Activated naive CD4-positive, alpha-beta T cell treated with anti-CD3 and anti-CD28 coated beads for 36 hours (primary cell): Measurements from ENCODE around the gene ARHGEF16. TPM values are rescaled to one million over a fixed set of nuclear protein-coding genes. Genes with fewer than 3 reads are reported as not detected.

Experiments used
- CTCF ChIA-PET: fragments of 350-600 bp; sonication (Branson Sonifier 250); formaldehyde crosslinking; loops from one replicate; lab custom pipeline; 2021; ENCODE audit warnings: antibody characterized with exemption; lab: Charles Lee
- DNase-seq: peaks from one replicate; pipeline ENCODE4 v3.0.0-alpha.2; 2020
- H3K27ac Mint-ChIP-seq: one replicate; pipeline ENCODE4 v1.8.0; 2021; ENCODE audit warnings: mild to moderate bottlenecking, mixed read lengths
- H3K27me3 Mint-ChIP-seq: one replicate; pipeline ENCODE4 v1.8.0; 2021; ENCODE audit warnings: low read depth, mixed read lengths
- H3K36me3 Mint-ChIP-seq: one replicate; pipeline ENCODE4 v1.8.0; 2021; ENCODE audit warnings: low read depth, mixed read lengths
- H3K4me1 Mint-ChIP-seq: one replicate; pipeline ENCODE4 v1.8.0; 2021; ENCODE audit warnings: low read depth, mixed read lengths
- H3K4me3 Mint-ChIP-seq: one replicate; pipeline ENCODE4 v1.8.0; 2021; ENCODE audit warnings: mild to moderate bottlenecking, moderate library complexity, mixed read lengths
- H3K9me3 Mint-ChIP-seq: one replicate; pipeline ENCODE4 v1.8.0; 2021; ENCODE audit warnings: mixed read lengths
- intact Hi-C: fragments of 100-400 bp; cut with micrococcal nuclease; formaldehyde crosslinking; loops from one replicate; pipeline ENCODE4 v1.15.1; 2023
- total RNA-seq, 2 experiments: library from RNA; stranded (reverse); gene quantifications; one replicate each; pipeline ENCODE4 v1.2.3, GENCODE V29; 2021

ARHGEF16 gene
- total RNA-seq, 2 experiments from 2014 or later: 0.17 TPM

DNA sequence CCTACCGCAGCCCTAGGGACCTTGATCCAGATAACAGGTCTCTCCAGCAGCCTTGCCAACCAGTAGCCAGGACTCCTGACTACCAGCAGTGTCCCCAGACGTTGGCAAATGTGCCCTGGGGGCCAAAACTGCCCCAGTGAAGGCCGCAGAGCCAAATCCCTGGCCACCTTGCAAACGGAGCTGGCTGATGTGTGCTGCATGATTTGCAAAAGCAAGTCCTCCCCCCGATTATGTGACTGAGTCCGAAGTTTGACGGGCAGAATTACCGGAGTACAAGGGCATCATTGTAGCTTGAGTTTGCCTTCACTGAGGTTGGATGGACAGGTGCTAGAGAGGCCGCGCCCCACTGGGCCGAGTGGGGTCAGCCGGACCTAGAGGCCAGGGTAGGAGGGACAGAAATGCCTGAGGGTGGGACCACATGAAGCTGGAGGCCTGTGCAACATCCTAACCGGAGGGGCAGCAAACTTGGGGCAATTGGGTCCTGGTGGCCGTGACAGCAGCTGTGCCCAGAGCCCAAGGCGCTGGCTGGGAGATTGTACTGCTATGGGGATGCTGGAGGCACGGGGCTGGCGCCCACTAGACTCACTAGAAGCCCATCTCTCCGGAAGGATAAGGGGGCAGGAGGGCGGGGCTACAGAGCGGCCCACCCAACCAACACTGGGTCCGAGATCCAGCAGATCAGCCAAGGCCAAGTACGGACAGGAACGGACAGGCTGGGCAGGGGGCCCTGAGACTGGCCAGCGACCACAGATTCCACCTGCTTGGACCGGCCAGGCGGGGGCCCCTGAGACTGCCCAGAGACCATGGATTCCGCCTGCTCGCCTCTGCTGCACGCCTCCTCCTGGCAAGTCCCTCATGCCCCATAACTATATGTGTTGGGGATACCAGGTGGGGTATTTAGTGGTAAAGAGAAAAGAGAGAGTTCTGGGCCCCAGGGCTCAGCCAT lies 2.8 kb downstream of the ARHGEF16 start:
- CTCF ChIA-PET: no interaction called here
- Mint-ChIP-seq H3K36me3 (no peaks in the 10 kb centered on the region), H3K27ac (no peak overlapping the region), H3K4me3 (no peak overlapping the region), H3K27me3 (peaks cover 2% of the 10 kb centered on the region), H3K9me3 (no peaks in the 10 kb centered on the region), H3K4me1 (peaks cover 2% of the 10 kb centered on the region)
- intact Hi-C loops: no loop called here
- DNase-seq: no peak

DNA sequence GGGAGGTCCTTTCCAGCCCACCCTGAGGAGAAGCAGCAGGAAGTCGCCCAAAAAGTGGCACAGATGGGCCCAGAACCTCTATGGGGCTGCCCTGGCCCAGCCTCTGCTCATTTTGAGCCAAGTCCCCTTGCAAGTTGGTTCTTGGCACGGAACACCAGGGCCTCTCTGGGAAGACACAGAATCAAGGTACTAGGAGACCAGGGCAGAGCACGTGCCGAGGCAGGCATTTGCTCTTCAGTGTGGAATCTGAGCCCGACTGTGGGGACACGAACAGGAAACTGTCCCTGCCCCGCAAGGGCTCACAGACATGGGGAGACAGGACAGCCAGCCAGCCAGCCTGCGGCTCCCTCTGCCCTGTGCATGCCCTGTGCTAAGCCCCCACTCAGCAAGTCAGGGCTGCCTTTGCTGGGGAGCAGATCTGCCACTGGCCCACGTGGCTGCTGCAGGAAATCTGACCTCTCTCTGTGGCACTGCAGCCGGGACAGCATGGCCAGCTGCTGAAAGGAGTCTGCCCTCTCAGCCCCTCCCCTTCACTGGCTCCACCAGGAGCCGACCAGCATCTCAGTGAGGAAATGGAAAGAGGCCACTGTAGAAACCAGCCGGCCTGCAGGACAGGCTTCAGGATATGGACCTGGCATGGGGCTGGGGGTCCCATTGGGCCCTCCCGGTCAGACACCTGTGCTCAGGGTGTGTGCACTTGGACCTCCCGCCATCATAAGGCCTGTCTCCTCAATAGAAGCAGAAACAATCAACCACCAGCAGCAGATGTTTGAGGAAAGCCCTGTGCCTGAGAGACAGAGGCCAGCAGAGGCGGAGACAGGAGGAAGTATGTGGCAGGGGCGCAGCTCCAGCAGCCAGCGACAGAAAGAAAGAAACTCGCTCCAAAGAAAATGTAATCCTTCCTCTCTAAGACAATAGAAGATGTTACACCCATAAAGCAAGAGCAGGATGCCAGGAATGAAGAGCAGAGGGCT lies 3.7 kb downstream of the ARHGEF16 start:
- intact Hi-C loops: no loop called here
- peaks cover 1% of the 10 kb centered on the region for H3K4me1 Mint-ChIP-seq
- no peak overlapping the region for H3K27ac Mint-ChIP-seq
- no peak overlapping the region for H3K4me3 Mint-ChIP-seq
- H3K9me3 Mint-ChIP-seq: no peaks in the 10 kb centered on the region
- H3K36me3 Mint-ChIP-seq: no peaks in the 10 kb centered on the region
- CTCF ChIA-PET: no interaction called here
- peaks cover 1% of the 10 kb centered on the region for H3K27me3 Mint-ChIP-seq
- no peak for DNase-seq

DNA sequence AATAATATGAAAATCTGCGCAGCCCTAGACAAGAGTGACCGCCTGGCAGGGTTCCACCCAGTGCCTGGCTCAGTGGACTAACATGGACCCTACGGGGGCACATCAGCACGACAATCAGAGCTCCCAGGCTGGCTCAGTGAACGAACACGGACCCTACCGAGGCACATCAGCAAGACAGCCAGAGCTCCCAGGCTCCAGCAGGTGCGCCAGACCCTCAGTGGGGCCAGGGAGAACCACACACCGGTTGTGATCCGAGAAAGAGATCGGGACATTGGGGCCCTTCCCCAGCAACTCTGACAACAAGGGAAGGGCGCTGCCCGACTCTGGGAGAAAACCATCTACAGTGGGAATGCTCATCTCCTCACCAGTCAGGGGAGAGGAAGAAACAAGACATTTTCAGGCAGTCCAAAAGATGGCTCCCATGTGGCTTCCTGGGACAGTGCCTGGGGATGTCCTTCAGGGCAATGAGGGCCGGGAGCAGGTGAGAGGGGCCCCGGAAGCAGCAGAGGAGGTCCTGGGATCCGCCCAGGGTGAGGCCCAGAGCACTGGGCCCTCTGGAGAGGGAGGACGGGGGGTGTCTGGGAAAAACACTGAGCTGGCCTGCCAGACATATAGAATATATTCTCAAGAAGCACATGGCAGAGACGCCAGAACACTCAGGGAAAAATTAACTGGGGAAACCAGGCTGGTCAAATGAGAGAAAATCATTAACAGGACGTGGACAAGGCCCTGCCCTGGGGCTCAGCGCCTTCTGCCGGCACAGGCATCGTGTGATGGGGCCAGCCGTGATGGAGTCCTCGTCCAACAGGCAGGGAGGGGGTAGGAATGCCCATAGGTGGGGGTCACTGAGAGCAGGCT lies 4.8 kb downstream of the ARHGEF16 start:
- CTCF ChIA-PET: no interaction called here
- no peak overlapping the region for H3K4me3 Mint-ChIP-seq
- intact Hi-C loops: no loop called here
- no peaks in the 10 kb centered on the region for H3K9me3 Mint-ChIP-seq
- no peak overlapping the region for H3K27ac Mint-ChIP-seq
- no peak for DNase-seq
- no peaks in the 10 kb centered on the region for H3K36me3 Mint-ChIP-seq
- no peaks in the 10 kb centered on the region for H3K4me1 Mint-ChIP-seq
- H3K27me3 Mint-ChIP-seq: no peaks in the 10 kb centered on the region

DNA sequence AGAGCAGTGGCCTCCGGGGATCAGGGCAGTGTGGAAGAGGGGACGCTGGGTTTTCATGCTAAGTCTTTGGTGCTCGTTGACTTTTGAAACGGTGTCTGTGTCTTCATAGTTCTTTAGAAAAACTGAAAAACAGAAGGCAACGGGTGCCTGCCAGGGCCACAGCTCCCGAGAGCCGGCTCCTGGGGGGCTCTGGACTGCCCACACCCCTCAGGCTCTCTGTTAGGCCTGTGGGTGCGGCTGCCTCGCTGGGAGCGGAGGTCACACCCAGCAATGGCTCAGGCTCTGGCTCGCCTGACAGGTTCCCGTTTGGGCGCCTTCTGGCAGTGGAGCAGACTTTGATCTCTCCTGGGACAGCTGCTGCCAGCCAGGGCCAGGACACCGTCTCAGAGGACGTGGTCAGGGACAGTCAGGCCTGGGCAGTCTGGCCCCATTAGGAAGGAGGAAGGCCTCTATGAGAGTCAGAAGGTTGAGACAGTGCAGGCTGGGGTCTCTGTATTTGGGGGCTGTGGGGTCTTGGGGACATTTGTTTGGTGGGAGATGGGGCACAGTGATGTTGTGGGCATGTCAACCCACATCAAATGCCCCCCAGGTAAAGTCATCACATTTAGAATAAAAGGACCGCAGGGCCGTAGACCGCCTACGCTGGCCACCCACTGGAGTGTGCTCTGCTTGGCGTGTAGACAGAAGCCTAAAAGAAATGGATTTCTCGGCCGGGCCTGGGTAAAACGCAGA lies 5.6 kb downstream of the ARHGEF16 start:
- CTCF ChIA-PET: no interaction called here
- intact Hi-C loops: no loop called here

DNA sequence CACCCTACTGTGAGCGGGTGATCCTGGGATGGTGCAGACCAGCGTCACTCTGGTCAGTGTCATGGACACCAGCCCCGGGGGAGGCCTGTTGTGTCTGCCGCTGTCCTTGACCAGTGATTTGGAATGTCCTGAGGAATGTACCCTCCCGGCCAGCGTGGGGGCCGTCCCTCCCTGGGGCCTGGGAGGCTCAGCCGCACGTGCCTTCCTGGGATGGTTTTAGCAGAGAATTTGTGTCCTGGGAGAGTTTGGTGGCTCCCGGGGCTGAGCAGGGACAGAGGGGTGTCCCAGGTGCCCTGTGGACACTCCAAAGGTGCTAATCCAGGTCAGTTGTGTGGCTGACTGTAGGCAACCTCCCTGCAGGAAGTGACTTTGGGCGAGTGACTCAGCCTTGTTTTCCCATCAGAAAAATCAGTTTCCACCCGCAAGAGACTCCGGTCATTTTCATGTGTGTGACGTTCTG lies 6.2 kb downstream of the ARHGEF16 start:
- intact Hi-C loops: no loop called here
- Mint-ChIP-seq H3K27me3 (no peaks in the 10 kb centered on the region), H3K36me3 (no peaks in the 10 kb centered on the region), H3K27ac (no peak overlapping the region), H3K4me3 (no peak overlapping the region), H3K4me1 (no peaks in the 10 kb centered on the region), H3K9me3 (no peaks in the 10 kb centered on the region)
- no peak for DNase-seq
- CTCF ChIA-PET: no interaction called here

More for the DNA sequence above, 5.6 kb downstream of the ARHGEF16 start:
- H3K4me1 Mint-ChIP-seq: no peaks in the 10 kb centered on the region
- no peaks in the 10 kb centered on the region for H3K27me3 Mint-ChIP-seq
- H3K4me3 Mint-ChIP-seq: no peak overlapping the region
- H3K27ac Mint-ChIP-seq: no peak overlapping the region
- DNase-seq: no peak
- no peaks in the 10 kb centered on the region for H3K9me3 Mint-ChIP-seq
- H3K36me3 Mint-ChIP-seq: no peaks in the 10 kb centered on the region

DNA sequence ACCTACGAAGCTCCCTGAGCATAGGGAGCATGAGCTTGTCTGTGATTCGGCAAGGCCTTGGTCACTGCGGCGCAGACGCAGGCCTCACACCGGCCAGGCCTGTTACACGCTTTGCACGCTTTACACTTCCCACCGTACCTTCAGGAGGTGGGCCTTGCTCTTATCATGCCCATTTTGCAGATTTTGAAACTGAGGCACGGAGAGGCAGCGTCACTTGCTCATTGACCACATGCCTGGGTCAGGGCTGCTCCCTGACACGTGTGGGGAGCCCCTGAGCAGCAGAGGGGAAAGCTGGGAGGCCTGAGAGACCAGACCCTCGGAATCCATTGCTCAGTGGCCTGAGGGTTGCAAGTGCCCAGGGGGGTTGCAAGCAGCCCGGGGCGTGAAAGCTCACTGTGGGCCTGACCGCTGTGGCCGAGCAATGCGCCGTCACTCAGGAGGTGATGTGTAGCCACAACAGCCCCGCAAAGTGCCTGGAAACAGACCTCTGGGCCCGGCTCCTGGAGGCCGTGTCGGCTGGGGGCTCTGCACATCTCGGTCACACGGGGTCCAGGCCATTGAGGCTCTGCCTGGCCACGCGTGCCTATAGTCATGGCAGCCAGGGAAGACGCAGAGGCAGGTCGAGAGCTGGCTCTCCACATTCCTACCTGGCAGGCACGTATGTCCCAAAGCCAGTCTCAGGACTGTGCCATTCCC lies 6.9 kb downstream of the ARHGEF16 start:
- Mint-ChIP-seq H3K27me3 (no peaks in the 10 kb centered on the region), H3K36me3 (no peaks in the 10 kb centered on the region), H3K9me3 (no peaks in the 10 kb centered on the region), H3K4me3 (no peak overlapping the region), H3K4me1 (no peaks in the 10 kb centered on the region), H3K27ac (no peak overlapping the region)
- intact Hi-C loops: no loop called here
- DNase-seq: no peak
- CTCF ChIA-PET: no interaction called here

DNA sequence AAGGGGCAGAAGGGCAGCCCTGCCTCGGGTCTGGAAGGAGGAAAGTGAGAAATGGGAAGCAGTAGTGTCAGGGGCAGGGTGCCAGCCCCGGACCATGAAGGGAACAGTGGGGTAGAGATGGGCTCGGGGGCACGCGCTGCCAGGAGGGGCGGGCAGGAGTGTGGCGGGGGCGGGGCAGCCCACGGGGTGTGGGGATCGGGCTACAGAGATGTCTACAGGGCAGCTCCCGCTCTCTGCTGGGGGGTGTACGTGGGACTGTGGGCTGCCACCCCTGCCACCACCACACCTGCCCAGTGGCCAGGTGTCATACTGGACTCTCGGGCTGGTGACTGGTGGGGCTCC lies 7.4 kb downstream of the ARHGEF16 start:
- intact Hi-C loops: no loop called here
- CTCF ChIA-PET: no interaction called here
- Mint-ChIP-seq H3K27ac (no peak overlapping the region), H3K4me1 (no peaks in the 10 kb centered on the region), H3K27me3 (no peaks in the 10 kb centered on the region), H3K4me3 (no peak overlapping the region), H3K36me3 (no peaks in the 10 kb centered on the region), H3K9me3 (no peaks in the 10 kb centered on the region)
- DNase-seq: no peak

DNA sequence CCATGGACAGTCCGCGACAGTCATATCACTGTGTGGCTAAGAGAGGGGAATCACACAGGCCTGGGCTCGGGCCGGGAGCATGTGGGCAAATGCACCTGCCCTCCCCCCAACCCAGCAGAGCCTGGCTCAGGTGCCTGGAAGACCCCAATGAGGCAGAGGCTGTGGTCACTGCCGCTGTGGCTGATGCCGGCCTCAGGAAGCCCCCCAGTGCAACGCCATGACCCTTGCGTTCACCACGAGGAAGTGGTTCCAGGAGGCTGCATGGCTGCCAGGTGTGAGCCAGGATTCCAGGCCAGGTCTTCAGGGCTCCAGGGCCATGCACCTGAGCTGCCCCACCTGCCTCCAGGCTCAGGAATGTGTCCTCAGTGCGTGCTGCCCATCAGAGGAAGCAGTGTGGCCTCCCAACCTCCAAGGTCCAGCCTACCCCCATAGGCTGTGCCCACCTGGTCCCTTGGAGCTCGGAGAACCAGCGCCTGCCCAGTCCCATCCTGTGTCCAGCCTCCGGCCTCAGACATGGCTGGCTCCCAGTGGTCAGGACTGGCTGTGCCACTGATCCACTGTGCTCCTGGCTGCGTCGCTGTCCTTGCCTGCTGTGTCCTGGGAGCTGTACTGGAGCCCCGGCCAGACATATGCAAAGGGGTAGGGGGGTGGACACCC lies 8.0 kb downstream of the ARHGEF16 start:
- no peaks in the 10 kb centered on the region for H3K9me3 Mint-ChIP-seq
- CTCF ChIA-PET: interaction anchor here (1.4 kb wide), 1 partner anchor 9 kb away, joined by 3 read pairs; no protein-coding TSS in a partner anchor
- H3K27me3 Mint-ChIP-seq: no peaks in the 10 kb centered on the region
- intact Hi-C loops: no loop called here
- no peaks in the 10 kb centered on the region for H3K4me1 Mint-ChIP-seq
- DNase-seq: no peak
- no peak overlapping the region for H3K27ac Mint-ChIP-seq
- H3K4me3 Mint-ChIP-seq: no peak overlapping the region
- H3K36me3 Mint-ChIP-seq: no peaks in the 10 kb centered on the region

DNA sequence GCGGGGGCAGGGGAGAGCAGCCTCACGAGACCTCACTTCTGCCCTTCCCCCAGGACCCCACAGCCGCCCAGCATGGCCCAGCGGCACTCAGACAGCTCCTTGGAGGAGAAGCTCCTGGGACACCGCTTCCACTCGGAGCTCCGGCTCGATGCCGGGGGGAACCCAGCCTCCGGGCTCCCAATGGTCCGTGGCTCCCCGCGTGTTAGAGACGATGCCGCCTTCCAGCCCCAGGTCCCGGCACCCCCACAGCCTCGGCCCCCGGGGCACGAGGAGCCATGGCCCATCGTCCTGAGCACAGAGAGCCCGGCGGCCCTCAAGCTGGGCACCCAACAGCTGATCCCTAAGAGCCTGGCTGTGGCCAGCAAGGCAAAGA lies 8.5 kb downstream of the ARHGEF16 start:
- H3K27ac Mint-ChIP-seq: no peak overlapping the region
- no peak overlapping the region for H3K4me3 Mint-ChIP-seq
- no peaks in the 10 kb centered on the region for H3K27me3 Mint-ChIP-seq
- no peaks in the 10 kb centered on the region for H3K36me3 Mint-ChIP-seq
- no peak for DNase-seq
- H3K9me3 Mint-ChIP-seq: no peaks in the 10 kb centered on the region
- intact Hi-C loops: no loop called here
- CTCF ChIA-PET: interaction anchor here (1.4 kb wide), 1 partner anchor 10 kb away, joined by 3 read pairs; no protein-coding TSS in a partner anchor
- no peaks in the 10 kb centered on the region for H3K4me1 Mint-ChIP-seq

DNA sequence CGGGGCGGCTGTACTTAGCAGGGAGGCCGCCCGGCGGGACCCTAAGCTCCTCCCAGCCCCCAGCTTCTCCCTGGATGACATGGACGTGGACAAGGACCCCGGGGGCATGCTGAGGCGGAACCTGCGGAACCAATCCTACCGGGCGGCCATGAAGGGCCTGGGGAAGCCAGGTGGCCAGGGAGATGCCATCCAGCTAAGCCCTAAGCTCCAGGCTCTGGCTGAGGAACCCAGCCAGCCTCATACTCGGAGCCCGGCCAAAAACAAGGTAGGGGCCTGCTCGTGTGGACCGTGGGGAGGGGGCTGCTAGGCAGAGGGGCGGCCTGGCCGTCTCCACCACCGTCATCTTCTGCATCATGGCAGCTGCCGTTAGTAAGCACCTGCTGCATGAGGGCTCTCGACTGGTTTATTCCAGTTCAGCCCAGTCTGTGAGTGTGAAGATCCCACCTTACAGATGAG lies 9.0 kb downstream of the ARHGEF16 start:
- intact Hi-C loops: no loop called here
- no peaks in the 10 kb centered on the region for H3K4me1 Mint-ChIP-seq
- no peaks in the 10 kb centered on the region for H3K36me3 Mint-ChIP-seq
- H3K27me3 Mint-ChIP-seq: no peaks in the 10 kb centered on the region
- CTCF ChIA-PET: interaction anchor here (1.4 kb wide), 1 partner anchor 10 kb away, joined by 3 read pairs; no protein-coding TSS in a partner anchor
- H3K9me3 Mint-ChIP-seq: no peaks in the 10 kb centered on the region
- H3K4me3 Mint-ChIP-seq: no peak overlapping the region
- H3K27ac Mint-ChIP-seq: no peak overlapping the region
- no peak for DNase-seq
